OCI-LY1 (cell line): ENCODE data around the gene MRGPRE.

Source experiments
- H2AFZ ChIP-seq: fragments of 200-600 bp; sonication (generic), shearing (Covaris generic); 2 replicates; pipeline ENCODE4 v1.6.0; 2014; ENCODE audit warnings: antibody characterized with exemption, mild to moderate bottlenecking, low read length
- H3F3A ChIP-seq: fragments of 200-600 bp; sonication (generic), shearing (Covaris generic); 2 replicates; pipeline ENCODE4 v1.6.0; 2014; ENCODE audit warnings: mild to moderate bottlenecking, antibody characterized with exemption, low read length, moderate library complexity; ENCODE audit not compliant: insufficient read depth
- H3K27ac ChIP-seq: fragments of 200-600 bp; sonication (generic); 2 replicates; pipeline ENCODE4 v1.5.1; 2014; ENCODE audit warnings: low read length, mixed run types, mild to moderate bottlenecking, low read depth; ENCODE audit not compliant: poor library complexity, severe bottlenecking
- H3K27me3 ChIP-seq: fragments of 200-600 bp; sonication (generic); 2 replicates; pipeline ENCODE4 v1.6.0; 2014; ENCODE audit warnings: antibody characterized with exemption, mild to moderate bottlenecking, low read length, moderate library complexity; ENCODE audit not compliant: insufficient read depth
- H3K36me3 ChIP-seq: fragments of 200-600 bp; sonication (generic); 2 replicates; pipeline ENCODE4 v1.6.1; 2014; ENCODE audit warnings: mild to moderate bottlenecking, antibody characterized with exemption, low read length, moderate library complexity, mixed read lengths; ENCODE audit not compliant: insufficient read depth
- H3K4me1 ChIP-seq: fragments of 200-600 bp; sonication (generic); 2 replicates; pipeline ENCODE4 v1.5.1; 2014; ENCODE audit warnings: mild to moderate bottlenecking, low read length, moderate library complexity; ENCODE audit not compliant: insufficient read depth, severe bottlenecking
- H3K4me2 ChIP-seq: fragments of 200-600 bp; sonication (generic), shearing (Covaris generic); 2 replicates; pipeline ENCODE4 v1.6.1; 2014; ENCODE audit warnings: low read length
- H3K4me3 ChIP-seq: fragments of 200-600 bp; sonication (generic); 2 replicates; pipeline ENCODE4 v1.5.1; 2014; ENCODE audit warnings: low read length, low read depth, mild to moderate bottlenecking, mixed read lengths; ENCODE audit not compliant: poor library complexity, severe bottlenecking
- H3K79me2 ChIP-seq: fragments of 200-600 bp; shearing (Covaris generic); 2 replicates; pipeline ENCODE4 v1.6.1; 2016; ENCODE audit warnings: mixed run types, low read length, mixed read lengths; ENCODE audit not compliant: insufficient read depth
- H3K9ac ChIP-seq: fragments of 200-600 bp; sonication (generic), shearing (Covaris generic); 2 replicates; pipeline ENCODE4 v1.6.1; 2014; ENCODE audit warnings: mild to moderate bottlenecking, low read length, mixed read lengths
- H3K9me2 ChIP-seq: fragments of 200-600 bp; sonication (generic), shearing (Covaris generic); 2 replicates; pipeline ENCODE4 v1.6.1; 2014; ENCODE audit warnings: low read depth, mild to moderate bottlenecking, low read length, mixed read lengths
- H3K9me3 ChIP-seq: fragments of 200-600 bp; shearing (Covaris generic); 2 replicates; pipeline ENCODE4 v1.6.1; 2014; ENCODE audit warnings: low read length, mixed read lengths
- H4K20me1 ChIP-seq: fragments of 200-600 bp; sonication (generic), shearing (Covaris generic); 2 replicates; pipeline ENCODE4 v1.6.0; 2016; ENCODE audit warnings: mild to moderate bottlenecking, low read length; ENCODE audit not compliant: insufficient read depth
- CTCF ChIP-seq: fragments of 200-600 bp; sonication (generic), shearing (Covaris generic); IDR thresholded peaks from 2 replicates; pipeline ENCODE4 v1.5.1; 2017; ENCODE audit warnings: mild to moderate bottlenecking, antibody characterized with exemption, low read length, moderate library complexity, mixed read lengths
- EZH2 ChIP-seq: fragments of 200-600 bp; sonication (generic), shearing (Covaris generic); IDR thresholded peaks from 2 replicates; pipeline ENCODE4 v1.8.0; 2017; ENCODE audit warnings: borderline replicate concordance, mixed run types, mild to moderate bottlenecking, antibody characterized with exemption, low read length, moderate library complexity, mixed read lengths

MRGPRE gene

GRCh38 chr11:3225826-3226750 is 6.1 kb downstream of the MRGPRE start:
- 0 out of 2 replicates have a peak, but pooled peaks cover 3% of the 10 kb centered on the region for H3K27me3 ChIP-seq
- no peaks in the 10 kb centered on the region for H4K20me1 ChIP-seq
- H3K27ac ChIP-seq, result no peak overlapping the region
- no peaks in the 10 kb centered on the region for H3K4me1 ChIP-seq
- H3K36me3 ChIP-seq, result no peaks in the 10 kb centered on the region
- H3K9me2 ChIP-seq, result no peaks in the 10 kb centered on the region
- no peak overlapping the region for H3K4me2 ChIP-seq
- no peak for TF ChIP-seq EZH2
- TF ChIP-seq CTCF, result no peak
- H3K4me3 ChIP-seq, result no peak overlapping the region
- no peaks in the 10 kb centered on the region for H3K9me3 ChIP-seq
- no peak overlapping the region for H3K9ac ChIP-seq
- H3F3A ChIP-seq, result no peaks in the 10 kb centered on the region
- no peaks in the 10 kb centered on the region for H3K79me2 ChIP-seq
- no peak overlapping the region for H2AFZ ChIP-seq

- Histone ChIP-seq H3K4me2 (no peak overlapping the region), H3F3A (no peaks in the 10 kb centered on the region)
These were observed 7.0 kb downstream of the MRGPRE start for GRCh38 chr11:3225159-3225758.

GRCh38 chr11:3224401-3225057 is 7.7 kb downstream of the MRGPRE start:
- H3K36me3 ChIP-seq, result no peaks in the 10 kb centered on the region
- H3K79me2 ChIP-seq, result no peaks in the 10 kb centered on the region
- H3K9me2 ChIP-seq, result no peaks in the 10 kb centered on the region
- no peaks in the 10 kb centered on the region for H3F3A ChIP-seq
- H4K20me1 ChIP-seq, result no peaks in the 10 kb centered on the region
- TF ChIP-seq CTCF, result no peak
- TF ChIP-seq EZH2, result no peak
- H3K4me1 ChIP-seq, result no peaks in the 10 kb centered on the region
- no peak overlapping the region for H2AFZ ChIP-seq
- H3K9ac ChIP-seq, result no peak overlapping the region
- no peaks in the 10 kb centered on the region for H3K9me3 ChIP-seq
- H3K4me2 ChIP-seq, result no peak overlapping the region
- no peaks in the 10 kb centered on the region for H3K27me3 ChIP-seq
- H3K27ac ChIP-seq, result no peak overlapping the region
- H3K4me3 ChIP-seq, result no peak overlapping the region

More at GRCh38 chr11:3225159-3225758, 7.0 kb downstream of the MRGPRE start:
- H3K4me3 ChIP-seq, result no peak overlapping the region
- no peaks in the 10 kb centered on the region for H3K36me3 ChIP-seq
- H4K20me1 ChIP-seq, result no peaks in the 10 kb centered on the region
- H3K27ac ChIP-seq, result no peak overlapping the region
- no peaks in the 10 kb centered on the region for H3K4me1 ChIP-seq
- H3K9ac ChIP-seq, result no peak overlapping the region
- TF ChIP-seq EZH2, result no peak
- no peak for TF ChIP-seq CTCF
- no peak overlapping the region for H2AFZ ChIP-seq
- H3K27me3 ChIP-seq, result no peaks in the 10 kb centered on the region
- no peaks in the 10 kb centered on the region for H3K79me2 ChIP-seq
- H3K9me3 ChIP-seq, result no peaks in the 10 kb centered on the region
- H3K9me2 ChIP-seq, result no peaks in the 10 kb centered on the region
